Activated CD8-positive, alpha-beta memory T cell treated with anti-CD3 and anti-CD28 coated beads for 36 hours (primary cell): ENCODE data around the gene SAMD13. TPM values are rescaled to one million over a fixed set of nuclear protein-coding genes. Genes with fewer than 3 reads are reported as not detected.

ENCODE experiments used
- CTCF ChIA-PET: fragments of 350-600 bp; sonication (Branson Sonifier 250); formaldehyde crosslinking; loops from one replicate; lab custom pipeline; 2021; ENCODE audit warnings: antibody characterized with exemption; lab: Charles Lee
- POLR2A ChIA-PET: fragments of 350-600 bp; sonication (Branson Sonifier 250); formaldehyde crosslinking; loops from one replicate; lab custom pipeline; 2021; ENCODE audit warnings: antibody characterized with exemption; lab: Charles Lee
- total RNA-seq, 2 experiments: library from RNA; stranded (reverse); gene quantifications; one replicate each; pipeline ENCODE4 v1.2.3, GENCODE V29; 2021

SAMD13 gene
- total RNA-seq, 2 experiments from 2014 or later, result 0.59 to 0.80 TPM

GRCh38 chr1:84398175-84399155, 97.0 kb downstream of the SAMD13 start, which contains the start of gene DNASE2B:
Gene DNASE2B (plus strand): TSS chr1:84398484. CDS start chr1:84398565, 81 bp downstream.
- ChIA-PET POLR2A (no interaction called here), CTCF (interaction anchor here (1.0 kb wide), 1 partner anchor 9 kb away, joined by 3 read pairs; no protein-coding TSS in a partner anchor)

Other genes with a start within 250 kb of the SAMD13 start
- gene PRKACB, start 157.4 kb upstream of the SAMD13 start, total RNA-seq, result 10 to 100 TPM; 42.0 to 46.0 TPM
- not detected for gene DNASE2B, start 96.8 kb downstream of the SAMD13 start, total RNA-seq
- 10 to 100 TPM; 60.2 to 62.4 TPM for gene RPF1, start 177.6 kb downstream of the SAMD13 start, total RNA-seq
- under 1 TPM; 0.71 to 0.95 TPM for gene SPATA1, start 204.7 kb downstream of the SAMD13 start, total RNA-seq
- 100 to 1,000 TPM; 120 to 128 TPM for gene GNG5, start 204.9 kb downstream of the SAMD13 start, total RNA-seq